GM23338 (cell line): ENCODE measurements around the gene SPARC. TPM values are rescaled to one million over a fixed set of nuclear protein-coding genes. Genes with fewer than 3 reads are reported as not detected.

Experiments
- ATAC-seq: fragments of 200-7000 bp; cut with Tn5 transposase; 3 replicates; pipeline ENCODE4 v1.9.1; 2020
- DNase-seq: peaks from one replicate; pipeline ENCODE4 v3.0.0-alpha.2; 2015; ENCODE audit warnings: low spot score
- H2AFZ ChIP-seq: fragments of 200-600 bp; sonication (generic); 2 replicates; pipeline ENCODE4 v1.8.0; 2016; ENCODE audit warnings: antibody characterized with exemption, mild to moderate bottlenecking, moderate library complexity
- H3F3A ChIP-seq: fragments of 200-600 bp; sonication (generic); replicated peaks from 2 replicates; pipeline ENCODE4 v1.8.0; 2017; ENCODE audit warnings: antibody characterized with exemption, mixed run types, low read depth
- H3K27ac ChIP-seq: fragments of 200-600 bp; sonication (generic); 2 replicates; pipeline ENCODE4 v1.6.1; 2016; ENCODE audit warnings: low read depth
- H3K27me3 ChIP-seq: fragments of 200-600 bp; sonication (generic); 2 replicates; pipeline ENCODE4 v1.8.0; 2016; ENCODE audit warnings: mild to moderate bottlenecking, mixed run types, moderate library complexity; ENCODE audit not compliant: insufficient read depth
- H3K36me3 ChIP-seq: fragments of 200-600 bp; sonication (generic); 2 replicates; pipeline ENCODE4 v1.8.0; 2016; ENCODE audit warnings: mild to moderate bottlenecking; ENCODE audit not compliant: insufficient read depth
- H3K4me1 ChIP-seq: fragments of 200-600 bp; sonication (generic); 2 replicates; pipeline ENCODE4 v1.8.0; 2016; ENCODE audit warnings: mild to moderate bottlenecking, moderate library complexity; ENCODE audit not compliant: insufficient read depth
- H3K4me2 ChIP-seq: fragments of 200-600 bp; sonication (generic); 2 replicates; pipeline ENCODE4 v1.7.1; 2017; ENCODE audit warnings: mixed run types
- H3K4me3 ChIP-seq: fragments of 200-600 bp; sonication (generic); 2 replicates; pipeline ENCODE4 v1.6.1; 2016; ENCODE audit warnings: mixed run types
- H3K79me2 ChIP-seq: fragments of 200-600 bp; sonication (generic); replicated peaks from 2 replicates; pipeline ENCODE4 v1.8.0; 2017; ENCODE audit warnings: mild to moderate bottlenecking; ENCODE audit not compliant: insufficient read depth
- H3K9me2 ChIP-seq: fragments of 200-600 bp; sonication (generic); 2 replicates; pipeline ENCODE4 v1.8.0; 2017; ENCODE audit not compliant: insufficient read depth
- H4K20me1 ChIP-seq: fragments of 200-600 bp; sonication (generic); replicated peaks from 2 replicates; pipeline ENCODE4 v1.8.0; 2017; ENCODE audit warnings: mild to moderate bottlenecking; ENCODE audit not compliant: insufficient read depth
- H3K27ac Mint-ChIP-seq: 2 replicates; pipeline ENCODE4 v1.8.0; 2020; ENCODE audit warnings: inconsistent platforms, mild to moderate bottlenecking, moderate library complexity, mixed read lengths
- H3K27me3 Mint-ChIP-seq: 3 replicates; pipeline ENCODE4 v1.8.0; 2022; ENCODE audit warnings: low read depth, mild to moderate bottlenecking, moderate library complexity, mixed read lengths, inconsistent platforms; ENCODE audit not compliant: insufficient read depth, poor library complexity
- H3K36me3 Mint-ChIP-seq: 3 replicates; pipeline ENCODE4 v1.8.0; 2021; ENCODE audit warnings: low read depth, mild to moderate bottlenecking, inconsistent platforms, moderate library complexity, mixed read lengths
- H3K4me1 Mint-ChIP-seq: 3 replicates; pipeline ENCODE4 v1.8.0; 2020; ENCODE audit warnings: mild to moderate bottlenecking, inconsistent platforms, mixed read lengths
- H3K4me3 Mint-ChIP-seq: 3 replicates; pipeline ENCODE4 v1.8.0; 2021; ENCODE audit warnings: moderate library complexity, mild to moderate bottlenecking, inconsistent platforms, mixed read lengths
- H3K9me3 Mint-ChIP-seq: 3 replicates; pipeline ENCODE4 v1.8.0; 2020; ENCODE audit warnings: moderate library complexity, mild to moderate bottlenecking, inconsistent platforms, mixed read lengths
- CREB1 ChIP-seq: fragments of 250-450 bp; sonication (Bioruptor Pico); IDR thresholded peaks from 2 replicates; pipeline ENCODE4 v1.5.0; 2020; ENCODE audit warnings: low read depth, mild to moderate bottlenecking, moderate library complexity
- EZH2 ChIP-seq: fragments of 200-600 bp; sonication (generic); IDR thresholded peaks from one replicate; pipeline ENCODE4 v1.8.0; 2017; ENCODE audit warnings: antibody characterized with exemption, mild to moderate bottlenecking, low read depth; ENCODE audit not compliant: unreplicated experiment
- EZH2phosphoT487 ChIP-seq: fragments of 200-600 bp; sonication (generic); IDR thresholded peaks from one replicate; pipeline ENCODE4 v1.8.1; 2018; ENCODE audit warnings: antibody characterized with exemption; ENCODE audit not compliant: unreplicated experiment
- JUNB ChIP-seq: IDR thresholded peaks from one replicate; pipeline ENCODE4 v1.6.1; 2016; ENCODE audit warnings: antibody characterized with exemption; ENCODE audit not compliant: unreplicated experiment
- NANOG ChIP-seq: IDR thresholded peaks from 2 replicates; pipeline ENCODE4 v1.6.1; 2016; ENCODE audit warnings: antibody characterized with exemption, borderline replicate concordance
- POLR2AphosphoS5 ChIP-seq: IDR thresholded peaks from 2 replicates; pipeline ENCODE4 v1.6.1; 2016; ENCODE audit warnings: antibody characterized with exemption, low read depth
- STAT1 ChIP-seq: IDR thresholded peaks from one replicate; pipeline ENCODE4 v1.6.1; 2016; ENCODE audit warnings: antibody characterized with exemption; ENCODE audit not compliant: unreplicated experiment
- ZNF114 ChIP-seq: fragments of 250-450 bp; sonication (Bioruptor Pico); IDR thresholded peaks from 2 replicates; pipeline ENCODE4 v1.5.0; 2020; ENCODE audit warnings: mild to moderate bottlenecking, moderate library complexity
- ZNF331 ChIP-seq: fragments of 250-450 bp; sonication (Bioruptor Pico); IDR thresholded peaks from 2 replicates; pipeline ENCODE4 v1.5.0; 2020; ENCODE audit warnings: low read depth, mild to moderate bottlenecking, moderate library complexity
- polyA plus RNA-seq: library from polyadenylated mRNA; unstranded; fragments of >200 nt; fragmentation: Nextera tagmentation; extraction: Ambion mirVana; gene quantifications from 2 replicates; pipeline ENCODE4 v1.2.1, GENCODE V29; 2016
- total RNA-seq: library from RNA; depleted of rRNA; stranded (reverse); fragments of >200 nt; shearing (Covaris generic); gene quantifications from 2 replicates; pipeline ENCODE4 v1.2.3, GENCODE V29; 2014
- TF ChIP-seq, protein P1 (sequence below): IDR thresholded peaks from 2 replicates; pipeline ENCODE4 v1.6.1; 2016; ENCODE audit warnings: antibody characterized with exemption
- TF ChIP-seq, protein P2 (sequence below): IDR thresholded peaks from one replicate; pipeline ENCODE4 v1.6.1; 2018; ENCODE audit warnings: antibody characterized with exemption; ENCODE audit not compliant: unreplicated experiment
- TF ChIP-seq, protein P3 (sequence below): fragments of 250-450 bp; sonication (Bioruptor Pico); IDR thresholded peaks from 2 replicates; pipeline ENCODE4 v1.5.0; 2020; ENCODE audit warnings: mild to moderate bottlenecking, moderate library complexity
- TF ChIP-seq, protein P4 (sequence below), 2 experiments: fragments of 200-600 bp in 1 of 2; sonication (generic) in 1 of 2; conservative IDR thresholded peaks; 2 replicates each; pipeline versions ENCODE4 v1.5.1 to v1.6.1; 2016 to 2017; ENCODE audit warnings: antibody characterized with exemption in 2 of 2, low read depth in 2 of 2, mild to moderate bottlenecking in 2 of 2, moderate library complexity in 1 of 2

SPARC gene
- total and polyA plus RNA-seq, 2 experiments from 2014 or later, result 218 to 225 TPM

DNA sequence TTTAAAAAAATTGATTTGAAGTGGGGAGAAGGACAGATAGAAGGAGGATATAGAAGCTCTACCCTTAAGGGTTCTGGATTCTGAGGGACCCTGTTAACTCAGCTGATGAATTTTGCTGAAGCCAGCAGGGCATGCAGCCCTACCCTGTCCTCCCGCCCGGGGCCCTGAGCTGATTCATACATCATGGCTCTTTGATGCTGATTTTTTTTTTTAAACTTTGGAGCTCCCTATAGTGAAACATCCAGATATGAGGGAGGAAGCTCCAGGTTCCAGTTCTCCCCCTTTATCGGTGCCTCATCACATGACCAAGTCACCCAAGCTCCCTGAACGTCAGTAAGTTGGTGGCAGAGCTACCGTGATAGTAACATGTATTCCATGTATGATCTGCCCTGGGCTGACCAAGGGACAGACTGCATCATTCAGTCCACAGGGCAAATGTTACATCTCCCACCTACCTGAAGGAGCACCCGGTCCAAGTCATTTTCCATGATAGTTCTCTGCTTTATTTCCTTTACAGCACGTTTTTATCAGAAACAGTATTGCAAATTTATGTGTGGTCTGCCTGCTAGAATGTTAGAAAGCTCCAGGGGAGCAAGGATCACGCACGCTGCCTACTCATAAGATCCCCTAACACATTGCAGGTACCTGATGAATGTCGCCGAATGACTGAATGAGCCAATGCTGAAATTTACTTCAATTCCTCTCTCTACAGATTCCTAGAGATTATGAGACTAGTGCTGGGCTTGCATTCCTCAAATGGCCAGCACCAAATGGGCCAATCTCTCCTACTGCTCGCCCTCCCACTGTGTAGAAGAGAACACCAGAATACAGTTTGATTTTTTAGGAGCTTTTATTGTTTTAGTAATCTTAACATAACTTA is 25.9 kb downstream of the SPARC start:
- H3K27me3 Mint-ChIP-seq, result peaks cover 5% of the 10 kb centered on the region
- Histone ChIP-seq H3F3A (no peaks in the 10 kb centered on the region), H3K9me2 (no peaks in the 10 kb centered on the region), H3K27ac (no peak overlapping the region), H4K20me1 (no peaks in the 10 kb centered on the region), H3K27me3 (no peaks in the 10 kb centered on the region), H3K36me3 (0 out of 2 replicates have a peak, but pooled peaks cover 11% of the 10 kb centered on the region), H2AFZ (no peak overlapping the region), H3K4me3 (no peak overlapping the region), H3K4me1 (no peaks in the 10 kb centered on the region), H3K4me2 (no peak overlapping the region), H3K79me2 (no peaks in the 10 kb centered on the region)
- ATAC-seq, result no peak
- no peak for DNase-seq
- TF ChIP-seq ZNF331 (CRISPR knock-in tag) (no peak), POLR2AphosphoS5 (no peak), EZH2phosphoT487 (no peak), JUNB (no peak), ZNF114 (CRISPR knock-in tag) (no peak), NANOG (no peak), STAT1 (no peak), CREB1 (CRISPR knock-in tag) (no peak), EZH2 (no peak)
- TF ChIP-seq, protein P1, sequence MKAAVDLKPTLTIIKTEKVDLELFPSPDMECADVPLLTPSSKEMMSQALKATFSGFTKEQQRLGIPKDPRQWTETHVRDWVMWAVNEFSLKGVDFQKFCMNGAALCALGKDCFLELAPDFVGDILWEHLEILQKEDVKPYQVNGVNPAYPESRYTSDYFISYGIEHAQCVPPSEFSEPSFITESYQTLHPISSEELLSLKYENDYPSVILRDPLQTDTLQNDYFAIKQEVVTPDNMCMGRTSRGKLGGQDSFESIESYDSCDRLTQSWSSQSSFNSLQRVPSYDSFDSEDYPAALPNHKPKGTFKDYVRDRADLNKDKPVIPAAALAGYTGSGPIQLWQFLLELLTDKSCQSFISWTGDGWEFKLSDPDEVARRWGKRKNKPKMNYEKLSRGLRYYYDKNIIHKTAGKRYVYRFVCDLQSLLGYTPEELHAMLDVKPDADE, result no peak
- TF ChIP-seq, protein P2, sequence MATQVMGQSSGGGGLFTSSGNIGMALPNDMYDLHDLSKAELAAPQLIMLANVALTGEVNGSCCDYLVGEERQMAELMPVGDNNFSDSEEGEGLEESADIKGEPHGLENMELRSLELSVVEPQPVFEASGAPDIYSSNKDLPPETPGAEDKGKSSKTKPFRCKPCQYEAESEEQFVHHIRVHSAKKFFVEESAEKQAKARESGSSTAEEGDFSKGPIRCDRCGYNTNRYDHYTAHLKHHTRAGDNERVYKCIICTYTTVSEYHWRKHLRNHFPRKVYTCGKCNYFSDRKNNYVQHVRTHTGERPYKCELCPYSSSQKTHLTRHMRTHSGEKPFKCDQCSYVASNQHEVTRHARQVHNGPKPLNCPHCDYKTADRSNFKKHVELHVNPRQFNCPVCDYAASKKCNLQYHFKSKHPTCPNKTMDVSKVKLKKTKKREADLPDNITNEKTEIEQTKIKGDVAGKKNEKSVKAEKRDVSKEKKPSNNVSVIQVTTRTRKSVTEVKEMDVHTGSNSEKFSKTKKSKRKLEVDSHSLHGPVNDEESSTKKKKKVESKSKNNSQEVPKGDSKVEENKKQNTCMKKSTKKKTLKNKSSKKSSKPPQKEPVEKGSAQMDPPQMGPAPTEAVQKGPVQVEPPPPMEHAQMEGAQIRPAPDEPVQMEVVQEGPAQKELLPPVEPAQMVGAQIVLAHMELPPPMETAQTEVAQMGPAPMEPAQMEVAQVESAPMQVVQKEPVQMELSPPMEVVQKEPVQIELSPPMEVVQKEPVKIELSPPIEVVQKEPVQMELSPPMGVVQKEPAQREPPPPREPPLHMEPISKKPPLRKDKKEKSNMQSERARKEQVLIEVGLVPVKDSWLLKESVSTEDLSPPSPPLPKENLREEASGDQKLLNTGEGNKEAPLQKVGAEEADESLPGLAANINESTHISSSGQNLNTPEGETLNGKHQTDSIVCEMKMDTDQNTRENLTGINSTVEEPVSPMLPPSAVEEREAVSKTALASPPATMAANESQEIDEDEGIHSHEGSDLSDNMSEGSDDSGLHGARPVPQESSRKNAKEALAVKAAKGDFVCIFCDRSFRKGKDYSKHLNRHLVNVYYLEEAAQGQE, result no peak
- TF ChIP-seq, protein P3, sequence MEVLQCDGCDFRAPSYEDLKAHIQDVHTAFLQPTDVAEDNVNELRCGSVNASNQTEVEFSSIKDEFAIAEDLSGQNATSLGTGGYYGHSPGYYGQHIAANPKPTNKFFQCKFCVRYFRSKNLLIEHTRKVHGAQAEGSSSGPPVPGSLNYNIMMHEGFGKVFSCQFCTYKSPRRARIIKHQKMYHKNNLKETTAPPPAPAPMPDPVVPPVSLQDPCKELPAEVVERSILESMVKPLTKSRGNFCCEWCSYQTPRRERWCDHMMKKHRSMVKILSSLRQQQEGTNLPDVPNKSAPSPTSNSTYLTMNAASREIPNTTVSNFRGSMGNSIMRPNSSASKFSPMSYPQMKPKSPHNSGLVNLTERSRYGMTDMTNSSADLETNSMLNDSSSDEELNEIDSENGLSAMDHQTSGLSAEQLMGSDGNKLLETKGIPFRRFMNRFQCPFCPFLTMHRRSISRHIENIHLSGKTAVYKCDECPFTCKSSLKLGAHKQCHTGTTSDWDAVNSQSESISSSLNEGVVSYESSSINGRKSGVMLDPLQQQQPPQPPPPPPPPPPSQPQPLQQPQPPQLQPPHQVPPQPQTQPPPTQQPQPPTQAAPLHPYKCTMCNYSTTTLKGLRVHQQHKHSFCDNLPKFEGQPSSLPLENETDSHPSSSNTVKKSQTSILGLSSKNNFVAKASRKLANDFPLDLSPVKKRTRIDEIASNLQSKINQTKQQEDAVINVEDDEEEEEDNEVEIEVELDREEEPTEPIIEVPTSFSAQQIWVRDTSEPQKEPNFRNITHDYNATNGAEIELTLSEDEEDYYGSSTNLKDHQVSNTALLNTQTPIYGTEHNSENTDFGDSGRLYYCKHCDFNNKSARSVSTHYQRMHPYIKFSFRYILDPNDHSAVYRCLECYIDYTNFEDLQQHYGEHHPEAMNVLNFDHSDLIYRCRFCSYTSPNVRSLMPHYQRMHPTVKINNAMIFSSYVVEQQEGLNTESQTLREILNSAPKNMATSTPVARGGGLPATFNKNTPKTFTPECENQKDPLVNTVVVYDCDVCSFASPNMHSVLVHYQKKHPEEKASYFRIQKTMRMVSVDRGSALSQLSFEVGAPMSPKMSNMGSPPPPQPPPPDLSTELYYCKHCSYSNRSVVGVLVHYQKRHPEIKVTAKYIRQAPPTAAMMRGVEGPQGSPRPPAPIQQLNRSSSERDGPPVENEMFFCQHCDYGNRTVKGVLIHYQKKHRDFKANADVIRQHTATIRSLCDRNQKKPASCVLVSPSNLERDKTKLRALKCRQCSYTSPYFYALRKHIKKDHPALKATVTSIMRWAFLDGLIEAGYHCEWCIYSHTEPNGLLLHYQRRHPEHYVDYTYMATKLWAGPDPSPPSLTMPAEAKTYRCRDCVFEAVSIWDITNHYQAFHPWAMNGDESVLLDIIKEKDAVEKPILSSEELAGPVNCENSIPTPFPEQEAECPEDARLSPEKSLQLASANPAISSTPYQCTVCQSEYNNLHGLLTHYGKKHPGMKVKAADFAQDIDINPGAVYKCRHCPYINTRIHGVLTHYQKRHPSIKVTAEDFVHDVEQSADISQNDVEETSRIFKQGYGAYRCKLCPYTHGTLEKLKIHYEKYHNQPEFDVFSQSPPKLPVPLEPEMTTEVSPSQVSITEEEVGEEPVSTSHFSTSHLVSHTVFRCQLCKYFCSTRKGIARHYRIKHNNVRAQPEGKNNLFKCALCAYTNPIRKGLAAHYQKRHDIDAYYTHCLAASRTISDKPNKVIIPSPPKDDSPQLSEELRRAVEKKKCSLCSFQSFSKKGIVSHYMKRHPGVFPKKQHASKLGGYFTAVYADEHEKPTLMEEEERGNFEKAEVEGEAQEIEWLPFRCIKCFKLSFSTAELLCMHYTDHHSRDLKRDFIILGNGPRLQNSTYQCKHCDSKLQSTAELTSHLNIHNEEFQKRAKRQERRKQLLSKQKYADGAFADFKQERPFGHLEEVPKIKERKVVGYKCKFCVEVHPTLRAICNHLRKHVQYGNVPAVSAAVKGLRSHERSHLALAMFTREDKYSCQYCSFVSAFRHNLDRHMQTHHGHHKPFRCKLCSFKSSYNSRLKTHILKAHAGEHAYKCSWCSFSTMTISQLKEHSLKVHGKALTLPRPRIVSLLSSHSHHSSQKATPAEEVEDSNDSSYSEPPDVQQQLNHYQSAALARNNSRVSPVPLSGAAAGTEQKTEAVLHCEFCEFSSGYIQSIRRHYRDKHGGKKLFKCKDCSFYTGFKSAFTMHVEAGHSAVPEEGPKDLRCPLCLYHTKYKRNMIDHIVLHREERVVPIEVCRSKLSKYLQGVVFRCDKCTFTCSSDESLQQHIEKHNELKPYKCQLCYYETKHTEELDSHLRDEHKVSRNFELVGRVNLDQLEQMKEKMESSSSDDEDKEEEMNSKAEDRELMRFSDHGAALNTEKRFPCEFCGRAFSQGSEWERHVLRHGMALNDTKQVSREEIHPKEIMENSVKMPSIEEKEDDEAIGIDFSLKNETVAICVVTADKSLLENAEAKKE, result no peak
- TF ChIP-seq, protein P4, sequence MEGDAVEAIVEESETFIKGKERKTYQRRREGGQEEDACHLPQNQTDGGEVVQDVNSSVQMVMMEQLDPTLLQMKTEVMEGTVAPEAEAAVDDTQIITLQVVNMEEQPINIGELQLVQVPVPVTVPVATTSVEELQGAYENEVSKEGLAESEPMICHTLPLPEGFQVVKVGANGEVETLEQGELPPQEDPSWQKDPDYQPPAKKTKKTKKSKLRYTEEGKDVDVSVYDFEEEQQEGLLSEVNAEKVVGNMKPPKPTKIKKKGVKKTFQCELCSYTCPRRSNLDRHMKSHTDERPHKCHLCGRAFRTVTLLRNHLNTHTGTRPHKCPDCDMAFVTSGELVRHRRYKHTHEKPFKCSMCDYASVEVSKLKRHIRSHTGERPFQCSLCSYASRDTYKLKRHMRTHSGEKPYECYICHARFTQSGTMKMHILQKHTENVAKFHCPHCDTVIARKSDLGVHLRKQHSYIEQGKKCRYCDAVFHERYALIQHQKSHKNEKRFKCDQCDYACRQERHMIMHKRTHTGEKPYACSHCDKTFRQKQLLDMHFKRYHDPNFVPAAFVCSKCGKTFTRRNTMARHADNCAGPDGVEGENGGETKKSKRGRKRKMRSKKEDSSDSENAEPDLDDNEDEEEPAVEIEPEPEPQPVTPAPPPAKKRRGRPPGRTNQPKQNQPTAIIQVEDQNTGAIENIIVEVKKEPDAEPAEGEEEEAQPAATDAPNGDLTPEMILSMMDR (conservative IDR thresholded peaks at IDR 0.05; ENCODE audit: low read depth in 2 of 2), result no peak
- no peak overlapping the region for H3K4me3 Mint-ChIP-seq
- H3K36me3 Mint-ChIP-seq, result peaks cover 35% of the 10 kb centered on the region
- no peaks in the 10 kb centered on the region for H3K9me3 Mint-ChIP-seq
- no peak overlapping the region for H3K27ac Mint-ChIP-seq
- peaks cover 11% of the 10 kb centered on the region for H3K4me1 Mint-ChIP-seq
